ENCODE measurements around the gene MAP3K1. TPM values are rescaled to one million over a fixed set of nuclear protein-coding genes. Genes with fewer than 3 reads are reported as not detected.

Gene MAP3K1
- total RNA-seq, 1 experiment from 2014 or later: 26.1 TPM

DNA sequence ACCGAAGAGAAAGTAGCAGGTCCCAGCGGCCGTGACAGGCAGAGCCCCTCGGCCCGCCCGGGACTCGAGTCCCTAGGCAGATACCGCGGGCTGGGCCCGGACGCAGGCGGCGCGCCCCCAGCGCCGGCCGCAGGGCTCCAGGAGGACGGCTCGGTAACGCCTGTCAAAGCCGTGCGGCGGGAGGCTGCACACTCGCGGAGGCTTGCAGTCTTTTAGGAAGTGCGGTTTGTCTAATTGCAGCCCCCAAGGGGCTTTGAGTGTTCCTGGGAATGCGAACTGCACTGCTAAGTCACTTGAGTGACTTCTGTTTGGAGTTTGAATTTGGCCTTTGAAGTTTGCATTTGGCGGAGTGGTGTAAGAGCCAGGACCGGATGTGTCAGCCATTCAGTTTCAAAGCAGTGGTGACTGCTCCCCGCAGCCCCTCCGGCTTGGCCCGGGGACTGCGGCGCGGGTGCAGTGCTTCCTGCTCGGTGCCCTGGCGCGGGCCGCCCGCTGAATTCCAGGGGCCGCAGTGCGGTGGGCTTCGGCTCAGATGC, 1.3 kb downstream of the MAP3K1 start:
- Histone ChIP-seq H3K9me3 (ENCODE audit: insufficient read depth, low read depth) (no peaks in the 10 kb centered on the region), H3K79me2 (ENCODE audit: low read depth) (peaks cover 58% of the 10 kb centered on the region), H3K9me2 (ENCODE audit: insufficient read depth) (no peaks in the 10 kb centered on the region), H3F3A (ENCODE audit: insufficient read depth, low read depth) (peaks cover 15% of the 10 kb centered on the region), H3K27me3 (ENCODE audit: insufficient read depth, low read depth) (no peaks in the 10 kb centered on the region), H3K4me1 (replicated peaks; ENCODE audit: insufficient read depth) (peaks cover 56% of the 10 kb centered on the region), H3K27ac (peak overlapping the region; percentile 91), H3K4me2 (peak overlapping the region; percentile 92), H3K36me3 (ENCODE audit: low read depth) (peaks cover 9% of the 10 kb centered on the region; the same call in 1 of the 2 replicates), H2AFZ (peak overlapping the region; percentile 65; the same call in 1 of the 2 replicates), H3K4me3 (peak overlapping the region; percentile 74), H4K20me1 (ENCODE audit: insufficient read depth) (peaks cover 7% of the 10 kb centered on the region; the same call in 1 of the 2 replicates)
- ChIA-PET POLR2A (ENCODE audit: unreplicated experiment) (no interaction called here), CTCF (no interaction called here)
- BruUV-seq (replicated peaks): no TSS peak
- intact Hi-C loops (cut with micrococcal nuclease; ENCODE audit: unreplicated experiment): loop anchor here (1.0 to 5.0 kb wide), 6 partner anchors 149 to 604 kb away; no protein-coding TSS in a partner anchor
- peak; percentile 44 to 60 for DNase-seq
- TF ChIP-seq, protein P1, sequence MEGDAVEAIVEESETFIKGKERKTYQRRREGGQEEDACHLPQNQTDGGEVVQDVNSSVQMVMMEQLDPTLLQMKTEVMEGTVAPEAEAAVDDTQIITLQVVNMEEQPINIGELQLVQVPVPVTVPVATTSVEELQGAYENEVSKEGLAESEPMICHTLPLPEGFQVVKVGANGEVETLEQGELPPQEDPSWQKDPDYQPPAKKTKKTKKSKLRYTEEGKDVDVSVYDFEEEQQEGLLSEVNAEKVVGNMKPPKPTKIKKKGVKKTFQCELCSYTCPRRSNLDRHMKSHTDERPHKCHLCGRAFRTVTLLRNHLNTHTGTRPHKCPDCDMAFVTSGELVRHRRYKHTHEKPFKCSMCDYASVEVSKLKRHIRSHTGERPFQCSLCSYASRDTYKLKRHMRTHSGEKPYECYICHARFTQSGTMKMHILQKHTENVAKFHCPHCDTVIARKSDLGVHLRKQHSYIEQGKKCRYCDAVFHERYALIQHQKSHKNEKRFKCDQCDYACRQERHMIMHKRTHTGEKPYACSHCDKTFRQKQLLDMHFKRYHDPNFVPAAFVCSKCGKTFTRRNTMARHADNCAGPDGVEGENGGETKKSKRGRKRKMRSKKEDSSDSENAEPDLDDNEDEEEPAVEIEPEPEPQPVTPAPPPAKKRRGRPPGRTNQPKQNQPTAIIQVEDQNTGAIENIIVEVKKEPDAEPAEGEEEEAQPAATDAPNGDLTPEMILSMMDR (conservative IDR thresholded peaks at IDR 0.05): no peak
- no peak for TF ChIP-seq EZH2 (IDR thresholded peaks at IDR 0.05; ENCODE audit: low read depth)

DNA sequence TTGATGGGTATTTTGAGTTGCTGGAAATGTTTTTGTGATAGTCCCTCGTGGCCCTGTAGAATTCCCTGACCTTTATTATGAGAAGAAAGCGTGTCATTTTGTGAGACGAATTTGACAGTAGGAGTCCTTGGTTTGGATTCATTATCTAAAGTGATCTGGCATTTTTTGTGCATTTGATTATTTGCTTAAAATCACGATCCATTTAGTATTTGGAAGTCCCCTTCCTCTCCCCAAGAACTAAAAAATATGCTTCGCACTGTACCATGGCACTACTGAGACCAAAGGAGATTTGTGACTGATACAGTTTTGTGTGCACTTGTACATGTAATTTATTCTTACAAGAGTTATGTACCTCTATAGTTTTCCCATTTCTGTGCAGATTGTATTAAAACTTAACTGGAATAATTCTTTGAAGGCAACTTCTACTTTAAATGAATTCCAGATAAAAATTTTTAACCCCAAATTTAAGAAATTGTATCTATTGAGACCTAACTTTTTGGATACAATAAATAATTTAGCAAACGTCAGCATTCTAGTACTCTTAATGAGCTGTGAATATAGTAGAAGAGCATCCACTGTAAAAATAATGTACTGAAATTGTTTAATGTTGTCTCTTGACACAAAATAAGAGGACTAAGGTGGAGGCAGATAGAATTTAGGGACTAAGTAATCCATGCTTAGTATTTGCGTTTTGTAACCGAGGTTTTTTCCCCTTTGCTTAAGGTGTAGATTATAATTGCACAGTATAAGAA, 2.1 kb downstream of the MAP3K1 start:
- H4K20me1 ChIP-seq (ENCODE audit: insufficient read depth): peaks cover 7% of the 10 kb centered on the region; the same call in 1 of the 2 replicates
- no peak for TF ChIP-seq EZH2 (IDR thresholded peaks at IDR 0.05; ENCODE audit: low read depth)
- TF ChIP-seq, protein P1 (conservative IDR thresholded peaks at IDR 0.05): no peak
- no peak overlapping the region for H2AFZ ChIP-seq
- H3K9me3 ChIP-seq (ENCODE audit: insufficient read depth, low read depth): no peaks in the 10 kb centered on the region
- DNase-seq: peak in 1 of 2 experiments; percentile 34
- H3K4me3 ChIP-seq: peak overlapping the region; percentile 74
- ChIA-PET CTCF (no interaction called here), POLR2A (ENCODE audit: unreplicated experiment) (no interaction called here)
- H3K4me2 ChIP-seq: peak overlapping the region; percentile 92
- H3K4me1 ChIP-seq (replicated peaks; ENCODE audit: insufficient read depth): peaks cover 47% of the 10 kb centered on the region
- H3K27ac ChIP-seq: peak overlapping the region; percentile 91
- no peaks in the 10 kb centered on the region for H3K9me2 ChIP-seq (ENCODE audit: insufficient read depth)
- peaks cover 9% of the 10 kb centered on the region; the same call in 1 of the 2 replicates for H3K36me3 ChIP-seq (ENCODE audit: low read depth)
- intact Hi-C loops (cut with micrococcal nuclease; ENCODE audit: unreplicated experiment): loop anchor here (5.0 kb wide), 5 partner anchors 150 to 605 kb away; no protein-coding TSS in a partner anchor
- H3K27me3 ChIP-seq (ENCODE audit: insufficient read depth, low read depth): no peaks in the 10 kb centered on the region
- peaks cover 66% of the 10 kb centered on the region for H3K79me2 ChIP-seq (ENCODE audit: low read depth)
- H3F3A ChIP-seq (ENCODE audit: insufficient read depth, low read depth): peaks cover 15% of the 10 kb centered on the region
- TSS peak; percentile 25 for BruUV-seq (replicated peaks)

GRCh38 chr5:56818450-56819037, 3.2 kb downstream of the MAP3K1 start:
- no peak for TF ChIP-seq EZH2 (IDR thresholded peaks at IDR 0.05; ENCODE audit: low read depth)
- TF ChIP-seq, protein P1 (conservative IDR thresholded peaks at IDR 0.05): peak; percentile 45; the same call in 1 of the 2 replicates
- ChIA-PET POLR2A (ENCODE audit: unreplicated experiment) (interaction anchor here (0.7 kb wide), 1 partner anchor 33 kb away, joined by 4 read pairs; no protein-coding TSS in a partner anchor), CTCF (no interaction called here)
- intact Hi-C loops (cut with micrococcal nuclease; ENCODE audit: unreplicated experiment): loop anchor here (5.0 kb wide), 5 partner anchors 151 to 606 kb away; no protein-coding TSS in a partner anchor
- BruUV-seq (replicated peaks): no TSS peak
- Histone ChIP-seq H3K9me2 (ENCODE audit: insufficient read depth) (no peaks in the 10 kb centered on the region), H3K4me3 (peak overlapping the region; percentile 56), H3K79me2 (ENCODE audit: low read depth) (peaks cover 77% of the 10 kb centered on the region), H3K4me1 (replicated peaks; ENCODE audit: insufficient read depth) (peaks cover 40% of the 10 kb centered on the region), H3K36me3 (ENCODE audit: low read depth) (peaks cover 9% of the 10 kb centered on the region; the same call in 1 of the 2 replicates), H3K9me3 (ENCODE audit: insufficient read depth, low read depth) (no peaks in the 10 kb centered on the region), H3K4me2 (peak overlapping the region; percentile 92), H3K27ac (peak overlapping the region; percentile 74), H4K20me1 (ENCODE audit: insufficient read depth) (peaks cover 7% of the 10 kb centered on the region; the same call in 1 of the 2 replicates), H3K27me3 (ENCODE audit: insufficient read depth, low read depth) (no peaks in the 10 kb centered on the region), H3F3A (ENCODE audit: insufficient read depth, low read depth) (peaks cover 20% of the 10 kb centered on the region), H2AFZ (no peak overlapping the region)
- DNase-seq: no peak
